HEK293 (cell line): ENCODE measurements around the gene YWHAQ.
A peak's percentile ranks its signal among the peaks of the same experiment; 100 is the strongest.
"Not testable (repeated sequence)": the region's sequence is repeated elsewhere in the genome, so short reads cannot be mapped to it uniquely, and the experiment has no call there.

ENCODE experiments used
- CTCF ChIA-PET: fragments of 350-600 bp; formaldehyde crosslinking; extraction: SDS; loops from one replicate; lab custom pipeline; 2021; ENCODE audit warnings: antibody characterized with exemption; lab: Yijun Ruan, JAX
- POLR2A ChIA-PET: fragments of 300-600 bp; formaldehyde crosslinking; extraction: SDS; loops from one replicate; lab custom pipeline; 2020; ENCODE audit warnings: antibody characterized with exemption, inconsistent platforms; lab: Yijun Ruan, JAX
- H3K27ac ChIP-seq: fragments of 200-500 bp; sonication (Bioruptor generic); 2 replicates; pipeline ENCODE4 v1.5.1; 2014; ENCODE audit warnings: low read depth, low read length, control low read depth, inconsistent platforms; ENCODE audit errors: extremely low read depth
- H3K36me3 ChIP-seq, 2 experiments: fragments of 200-500 bp in 1 of 2; sonication (Bioruptor generic) in 1 of 2; 1 replicate in 1 of 2; 2 replicates in 1 of 2; pipeline ENCODE4 v1.5.1; 2014 to 2017; ENCODE audit warnings: inconsistent platforms in 2 of 2, low read length in 2 of 2; ENCODE audit not compliant: control insufficient read depth in 2 of 2, insufficient read depth in 1 of 2
- H3K4me1 ChIP-seq: fragments of 200-500 bp; sonication (Bioruptor generic); 2 replicates; pipeline ENCODE4 v1.5.1; 2014; ENCODE audit warnings: mild to moderate bottlenecking, low read length, inconsistent platforms; ENCODE audit not compliant: control insufficient read depth, insufficient read depth
- H3K4me3 ChIP-seq: 2 replicates; pipeline ENCODE4 v1.5.1; 2011; ENCODE audit warnings: low read depth, mild to moderate bottlenecking, control low read depth, low read length, moderate library complexity
- H3K9me3 ChIP-seq: fragments of 200-500 bp; sonication (Bioruptor generic); 2 replicates; pipeline ENCODE4 v1.5.1; 2014; ENCODE audit warnings: low read depth, low read length, inconsistent platforms; ENCODE audit not compliant: control insufficient read depth, insufficient read depth
- GFI1B ChIP-seq: fragments of 450-650 bp; formaldehyde crosslinking; IDR thresholded peaks from 2 replicates; pipeline ENCODE4 v1.5.1; 2016; ENCODE audit warnings: missing biosample characterization, missing genetic modification characterization
- GLIS2 ChIP-seq: fragments of 450-650 bp; formaldehyde crosslinking; IDR thresholded peaks from 2 replicates; pipeline ENCODE4 v1.5.1; 2016; ENCODE audit warnings: missing biosample characterization, missing genetic modification characterization
- HIC1 ChIP-seq: fragments of 450-650 bp; formaldehyde crosslinking; IDR thresholded peaks from 2 replicates; pipeline ENCODE4 v1.5.1; 2016; ENCODE audit warnings: missing biosample characterization, missing genetic modification characterization
- INSM2 ChIP-seq: fragments of 450-650 bp; formaldehyde crosslinking; IDR thresholded peaks from 2 replicates; pipeline ENCODE4 v1.5.1; 2016; ENCODE audit warnings: missing biosample characterization, missing genetic modification characterization
- KLF16 ChIP-seq: fragments of 450-650 bp; formaldehyde crosslinking; IDR thresholded peaks from 2 replicates; pipeline ENCODE4 v1.5.1; 2017; ENCODE audit warnings: missing biosample characterization, missing genetic modification characterization
- PRDM10 ChIP-seq: fragments of 450-650 bp; formaldehyde crosslinking; IDR thresholded peaks from 2 replicates; pipeline ENCODE4 v1.5.1; 2016; ENCODE audit warnings: missing biosample characterization, missing genetic modification characterization
- SP7 ChIP-seq: fragments of 450-650 bp; formaldehyde crosslinking; IDR thresholded peaks from 2 replicates; pipeline ENCODE4 v1.5.1; 2016; ENCODE audit warnings: missing biosample characterization, missing genetic modification characterization
- YY2 ChIP-seq: fragments of 450-650 bp; formaldehyde crosslinking; IDR thresholded peaks from 2 replicates; pipeline ENCODE4 v1.5.1; 2016; ENCODE audit warnings: missing biosample characterization, missing genetic modification characterization
- ZBTB49 ChIP-seq: fragments of 450-650 bp; formaldehyde crosslinking; IDR thresholded peaks from 2 replicates; pipeline ENCODE4 v1.5.1; 2016; ENCODE audit warnings: missing biosample characterization, missing genetic modification characterization, low read depth
- ZBTB6 ChIP-seq: fragments of 450-650 bp; formaldehyde crosslinking; IDR thresholded peaks from 2 replicates; pipeline ENCODE4 v1.5.1; 2017; ENCODE audit warnings: missing biosample characterization, missing genetic modification characterization
- ZBTB8A ChIP-seq: fragments of 450-650 bp; formaldehyde crosslinking; IDR thresholded peaks from 2 replicates; pipeline ENCODE4 v1.5.1; 2016; ENCODE audit warnings: missing biosample characterization, missing genetic modification characterization
- ZNF10 ChIP-seq: fragments of 450-650 bp; formaldehyde crosslinking; IDR thresholded peaks from 2 replicates; pipeline ENCODE4 v1.5.1; 2017; ENCODE audit warnings: missing biosample characterization, missing genetic modification characterization
- ZNF138 ChIP-seq: fragments of 450-650 bp; formaldehyde crosslinking; IDR thresholded peaks from 2 replicates; pipeline ENCODE4 v1.5.1; 2016; ENCODE audit warnings: missing biosample characterization, missing genetic modification characterization, borderline replicate concordance
- ZNF169 ChIP-seq: fragments of 450-650 bp; formaldehyde crosslinking; IDR thresholded peaks from 2 replicates; pipeline ENCODE4 v1.5.1; 2016; ENCODE audit warnings: missing biosample characterization, missing genetic modification characterization
- ZNF248 ChIP-seq: fragments of 450-650 bp; formaldehyde crosslinking; IDR thresholded peaks from 2 replicates; pipeline ENCODE4 v1.5.1; 2017; ENCODE audit warnings: missing biosample characterization, missing genetic modification characterization
- ZNF292 ChIP-seq: fragments of 450-650 bp; formaldehyde crosslinking; IDR thresholded peaks from 2 replicates; pipeline ENCODE4 v1.5.1; 2016; ENCODE audit warnings: low read depth, missing biosample characterization, missing genetic modification characterization, borderline replicate concordance
- ZNF324 ChIP-seq: fragments of 450-650 bp; formaldehyde crosslinking; IDR thresholded peaks from 2 replicates; pipeline ENCODE4 v1.5.1; 2016; ENCODE audit warnings: missing biosample characterization, missing genetic modification characterization
- ZNF514 ChIP-seq: fragments of 450-650 bp; formaldehyde crosslinking; IDR thresholded peaks from 2 replicates; pipeline ENCODE4 v1.5.1; 2016; ENCODE audit warnings: missing biosample characterization, missing genetic modification characterization
- ZNF707 ChIP-seq: fragments of 450-650 bp; formaldehyde crosslinking; IDR thresholded peaks from 2 replicates; pipeline ENCODE4 v1.5.1; 2016; ENCODE audit warnings: missing biosample characterization, missing genetic modification characterization
- ZNF747 ChIP-seq: fragments of 450-650 bp; formaldehyde crosslinking; IDR thresholded peaks from 2 replicates; pipeline ENCODE4 v1.5.1; 2016; ENCODE audit warnings: missing biosample characterization, missing genetic modification characterization
- ZNF785 ChIP-seq: fragments of 450-650 bp; formaldehyde crosslinking; IDR thresholded peaks from 2 replicates; pipeline ENCODE4 v1.5.1; 2016; ENCODE audit warnings: missing biosample characterization, missing genetic modification characterization

Gene YWHAQ

GRCh38 chr2:9596621-9597311 is 34.0 kb downstream of the YWHAQ start:
- Histone ChIP-seq H3K36me3 (peaks cover 14 to 33% of the 10 kb centered on the region in 2 experiments), H3K9me3 (no peaks in the 10 kb centered on the region), H3K4me3 (no peak overlapping the region), H3K4me1 (peaks cover 5% of the 10 kb centered on the region; the same call in 1 of the 2 replicates), H3K27ac (no peak overlapping the region)
- CTCF ChIA-PET = interaction anchor here (0.5 to 1.5 kb wide), 3 partner anchors 9 to 174 kb away, joined by 3 to 5 read pairs (median 3); no protein-coding TSS in a partner anchor
- TF ChIP-seq ZNF10 = no peak
- TF ChIP-seq SP7 (tag by site-specific recombination) = 0 out of 2 replicates have a peak, but pooled peaks have one; percentile 18
- POLR2A ChIA-PET = interaction anchor here (1.2 kb wide), 1 partner anchor 41 kb away, joined by 3 read pairs; the partner anchor contains the start of gene ADAM17

GRCh38 chr2:9595746-9596145 is 35.1 kb downstream of the YWHAQ start:
- Histone ChIP-seq H3K27ac (no peak overlapping the region), H3K4me1 (peaks cover 5% of the 10 kb centered on the region; the same call in 1 of the 2 replicates), H3K4me3 (no peak overlapping the region), H3K9me3 (no peaks in the 10 kb centered on the region), H3K36me3 (peaks cover 11 to 32% of the 10 kb centered on the region in 2 experiments)
- ChIA-PET CTCF (interaction anchor here (0.9 to 1.5 kb wide), 5 partner anchors 9 to 454 kb away, joined by 3 to 7 read pairs (median 3); no protein-coding TSS in a partner anchor), POLR2A (interaction anchor here (0.6 kb wide), 1 partner anchor 119 kb away, joined by 5 read pairs; no protein-coding TSS in a partner anchor)
- no peak for TF ChIP-seq ZNF747
- no peak for TF ChIP-seq ZNF707
- TF ChIP-seq GLIS2 = no peak
- no peak for TF ChIP-seq ZNF514
- no peak for TF ChIP-seq ZBTB49 (tag by site-specific recombination)
- TF ChIP-seq ZNF248 (tag by site-specific recombination) = no peak
- no peak for TF ChIP-seq ZNF324 (tag by site-specific recombination)
- TF ChIP-seq INSM2 (tag by site-specific recombination) = no peak
- TF ChIP-seq PRDM10 (tag by site-specific recombination) = no peak
- TF ChIP-seq YY2 (tag by site-specific recombination) = no peak
- TF ChIP-seq ZBTB6 (tag by site-specific recombination) = no peak
- no peak for TF ChIP-seq ZBTB8A (tag by site-specific recombination)
- no peak for TF ChIP-seq ZNF785
- TF ChIP-seq HIC1 (tag by site-specific recombination) = no peak
- TF ChIP-seq GFI1B (tag by site-specific recombination) = no peak
- TF ChIP-seq ZNF169 = no peak
- TF ChIP-seq ZNF138 = no peak
- TF ChIP-seq ZNF292 (tag by site-specific recombination) = no peak
- TF ChIP-seq KLF16 (tag by site-specific recombination) = no peak

- not testable (repeated sequence) for H3K27ac ChIP-seq, H3K9me3 ChIP-seq, H3K4me1 ChIP-seq, H3K4me3 ChIP-seq
- CTCF ChIA-PET = interaction anchor here (0.5 to 1.5 kb wide), 5 partner anchors 8 to 453 kb away, joined by 3 to 7 read pairs (median 3); no protein-coding TSS in a partner anchor
- POLR2A ChIA-PET = interaction anchor here (0.6 to 1.1 kb wide), 3 partner anchors 29 to 119 kb away, joined by 3 to 5 read pairs (median 5); partner anchors contain the start of gene YWHAQ
- H3K36me3 ChIP-seq = peaks cover 8 to 34% of the 10 kb centered on the region in 2 experiments
These were observed 35.5 kb downstream of the YWHAQ start for GRCh38 chr2:9595256-9595655.
